HepG2 (cell line): ENCODE measurements around the gene CALN1.

Source experiments
- EZH2 ChIP-seq: conservative IDR thresholded peaks from 2 replicates; pipeline ENCODE4 v1.6.1; 2012; ENCODE audit warnings: mild to moderate bottlenecking, low read depth, low read length, moderate library complexity
- TSC22D2 ChIP-seq: sonication (generic); formaldehyde crosslinking; IDR thresholded peaks from 2 replicates; pipeline ENCODE4 v1.5.1; 2020; ENCODE audit warnings: missing genetic modification reagents, mild to moderate bottlenecking, borderline replicate concordance
- ZNF180 ChIP-seq: sonication (generic); formaldehyde crosslinking; IDR thresholded peaks from 2 replicates; pipeline ENCODE4 v1.4.0; 2020; ENCODE audit warnings: low read depth, missing genetic modification reagents, borderline replicate concordance
- ZNF546 ChIP-seq: sonication (generic); formaldehyde crosslinking; conservative IDR thresholded peaks from 2 replicates; pipeline ENCODE4 v1.8.1; 2023; ENCODE audit warnings: mild to moderate bottlenecking, missing genetic modification reagents

- TF ChIP-seq EZH2 (no peak), ZNF546 (CRISPR knock-in tag) (no peak), ZNF180 (CRISPR knock-in tag) (no peak), TSC22D2 (CRISPR knock-in tag) (no peak)
These were observed 478.7 kb downstream of the CALN1 start for GRCh38 chr7:71933426-71933825.
